ENCODE results near the gene YBEY.
"Not testable (repeated sequence)": the region's sequence is repeated elsewhere in the genome, so short reads cannot be mapped to it uniquely, and the experiment has no call there.

YBEY gene

GRCh38 chr21:46285761-46286647 lies at the start of gene YBEY:
YBEY (plus strand) TSS chr21:46286342; CDS start chr21:46286914, 572 bp downstream.
- Histone ChIP-seq H4K20me1 (ENCODE audit: insufficient read depth, low read length, poor library complexity, severe bottlenecking) (peaks cover 40% of the 10 kb centered on the region), H3K9ac (ENCODE audit: low read depth, low read length, poor library complexity, severe bottlenecking) (peak within 1 kb of the TSS; percentile 82), H3F3A (ENCODE audit: low read depth) (0 out of 2 replicates have a peak, but pooled peaks cover 2% of the 10 kb centered on the region), H3K36me3 (ENCODE audit: insufficient read depth, low read length) (no peaks in the 10 kb centered on the region), H3K4me3 (ENCODE audit: low read length, poor library complexity, severe bottlenecking) (peak within 1 kb of the TSS; percentile 76), H3K9me2 (replicated peaks; ENCODE audit: low read depth, low read length) (no peaks in the 10 kb centered on the region), H3K9me3 (ENCODE audit: insufficient read depth, low read depth, low read length) (no peaks in the 10 kb centered on the region), H3K4me2 (ENCODE audit: low read depth, low read length, poor library complexity, severe bottlenecking) (peak within 1 kb of the TSS; percentile 90), H3K79me2 (ENCODE audit: insufficient read depth, low read length) (peaks cover 52% of the 10 kb centered on the region), H3K4me1 (ENCODE audit: insufficient read depth, low read length, poor library complexity, severe bottlenecking) (peaks cover 41% of the 10 kb centered on the region), H2AFZ (ENCODE audit: low read length) (peak within 1 kb of the TSS; percentile 80), H3K27me3 (ENCODE audit: insufficient read depth, low read length, poor library complexity, severe bottlenecking) (no peaks in the 10 kb centered on the region)
- TF ChIP-seq CTCF (conservative IDR thresholded peaks at IDR 0.05; ENCODE audit: low read length) = peak; percentile 41
- no peak for TF ChIP-seq EZH2phosphoT487 (IDR thresholded peaks at IDR 0.05; ENCODE audit: borderline replicate concordance)

GRCh38 chr21:46237474-46237873 lies 48.7 kb upstream of the YBEY start:
- peaks cover 13% of the 10 kb centered on the region; the same call in 1 of the 2 replicates for H3K79me2 ChIP-seq (ENCODE audit: insufficient read depth, low read length)
- H3K4me3 ChIP-seq (ENCODE audit: low read length, poor library complexity, severe bottlenecking) = no peak overlapping the region
- peaks cover 60% of the 10 kb centered on the region for H3K36me3 ChIP-seq (ENCODE audit: insufficient read depth, low read length)
- H3K9me3 ChIP-seq (ENCODE audit: insufficient read depth, low read depth, low read length) = no peaks in the 10 kb centered on the region
- H3K27me3 ChIP-seq (ENCODE audit: insufficient read depth, low read length, poor library complexity, severe bottlenecking) = no peaks in the 10 kb centered on the region
- H3F3A ChIP-seq (ENCODE audit: low read depth) = no peaks in the 10 kb centered on the region
- no peaks in the 10 kb centered on the region for H3K9me2 ChIP-seq (replicated peaks; ENCODE audit: low read depth, low read length)
- no peaks in the 10 kb centered on the region for H4K20me1 ChIP-seq (ENCODE audit: insufficient read depth, low read length, poor library complexity, severe bottlenecking)
- TF ChIP-seq EZH2phosphoT487 (IDR thresholded peaks at IDR 0.05; ENCODE audit: borderline replicate concordance) (no peak), CTCF (conservative IDR thresholded peaks at IDR 0.05; ENCODE audit: low read length) (no peak)
- no peak overlapping the region for H3K4me2 ChIP-seq (ENCODE audit: low read depth, low read length, poor library complexity, severe bottlenecking)
- no peak overlapping the region for H2AFZ ChIP-seq (ENCODE audit: low read length)
- H3K4me1 ChIP-seq (ENCODE audit: insufficient read depth, low read length, poor library complexity, severe bottlenecking) = peaks cover 28% of the 10 kb centered on the region
- H3K9ac ChIP-seq (ENCODE audit: low read depth, low read length, poor library complexity, severe bottlenecking) = no peak overlapping the region

- Histone ChIP-seq H3K9me2 (replicated peaks; ENCODE audit: low read depth, low read length) (no peaks in the 10 kb centered on the region), H3K4me3 (ENCODE audit: low read length, poor library complexity, severe bottlenecking) (no peak overlapping the region), H3K9me3 (ENCODE audit: insufficient read depth, low read depth, low read length) (no peaks in the 10 kb centered on the region), H2AFZ (ENCODE audit: low read length) (no peak overlapping the region), H3F3A (ENCODE audit: low read depth) (no peaks in the 10 kb centered on the region), H3K4me1 (ENCODE audit: insufficient read depth, low read length, poor library complexity, severe bottlenecking) (peaks cover 12% of the 10 kb centered on the region), H3K79me2 (ENCODE audit: insufficient read depth, low read length) (peaks cover 3% of the 10 kb centered on the region; the same call in 1 of the 2 replicates), H3K4me2 (ENCODE audit: low read depth, low read length, poor library complexity, severe bottlenecking) (no peak overlapping the region), H3K27me3 (ENCODE audit: insufficient read depth, low read length, poor library complexity, severe bottlenecking) (no peaks in the 10 kb centered on the region), H4K20me1 (ENCODE audit: insufficient read depth, low read length, poor library complexity, severe bottlenecking) (no peaks in the 10 kb centered on the region), H3K9ac (ENCODE audit: low read depth, low read length, poor library complexity, severe bottlenecking) (no peak overlapping the region), H3K36me3 (ENCODE audit: insufficient read depth, low read length) (peaks cover 78% of the 10 kb centered on the region)
- TF ChIP-seq CTCF (conservative IDR thresholded peaks at IDR 0.05; ENCODE audit: low read length) = no peak
- no peak for TF ChIP-seq EZH2phosphoT487 (IDR thresholded peaks at IDR 0.05; ENCODE audit: borderline replicate concordance)
Measured at GRCh38 chr21:46239817-46240325, 46.3 kb upstream of the YBEY start.

- peaks cover 79% of the 10 kb centered on the region; the same call in 1 of the 2 replicates for H3K36me3 ChIP-seq (ENCODE audit: insufficient read depth, low read length)
- not testable (repeated sequence) for H3K79me2 ChIP-seq (ENCODE audit: insufficient read depth, low read length); H2AFZ ChIP-seq (ENCODE audit: low read length); H3K9ac ChIP-seq (ENCODE audit: low read depth, low read length, poor library complexity, severe bottlenecking); H3F3A ChIP-seq (ENCODE audit: low read depth); H4K20me1 ChIP-seq (ENCODE audit: insufficient read depth, low read length, poor library complexity, severe bottlenecking); H3K4me2 ChIP-seq (ENCODE audit: low read depth, low read length, poor library complexity, severe bottlenecking); H3K4me1 ChIP-seq (ENCODE audit: insufficient read depth, low read length, poor library complexity, severe bottlenecking); H3K4me3 ChIP-seq (ENCODE audit: low read length, poor library complexity, severe bottlenecking); H3K27me3 ChIP-seq (ENCODE audit: insufficient read depth, low read length, poor library complexity, severe bottlenecking); H3K9me2 ChIP-seq (replicated peaks; ENCODE audit: low read depth, low read length); H3K9me3 ChIP-seq (ENCODE audit: insufficient read depth, low read depth, low read length)
Measured at GRCh38 chr21:46241577-46241976, 44.6 kb upstream of the YBEY start.
